Psoas muscle (tissue), 8 donors: ENCODE data around the gene AKAP6. TPM values are rescaled to one million over a fixed set of nuclear protein-coding genes. Genes with fewer than 3 reads are reported as not detected.

Source experiments
- ATAC-seq, 4 donors: fragments of 200-7000 bp; cut with Tn5 transposase; one replicate each; pipeline ENCODE4 v1.9.1; 2020; ENCODE audit warnings: moderate library complexity in 3 of 4, mild to moderate bottlenecking in 2 of 4
- DNase-seq, 2 donors: peaks; one replicate each; pipeline ENCODE4 v3.0.0-alpha.2; 2020
- H3K27ac ChIP-seq: fragments of 200-600 bp; one replicate; pipeline ENCODE4 v1.8.0; 2022
- H3K27me3 ChIP-seq, 3 donors: fragments of 200-600 bp in 1 of 3; one replicate each; pipeline versions ENCODE4 v1.6.1 to v1.8.0; 2013 to 2022; ENCODE audit warnings: low read length in 2 of 3, mild to moderate bottlenecking in 2 of 3, moderate library complexity in 1 of 3; ENCODE audit not compliant: insufficient read depth in 3 of 3
- H3K36me3 ChIP-seq, 2 donors: fragments of 200-600 bp in 1 of 2; one replicate each; pipeline versions ENCODE4 v1.6.1 to v1.8.0; 2013 to 2022; ENCODE audit warnings: low read depth in 1 of 2, mild to moderate bottlenecking in 1 of 2, moderate library complexity in 1 of 2; ENCODE audit not compliant: insufficient read depth in 1 of 2
- H3K4me1 ChIP-seq: fragments of 200-600 bp; one replicate; pipeline ENCODE4 v1.8.0; 2022
- H3K4me3 ChIP-seq: fragments of 200-600 bp; one replicate; pipeline ENCODE4 v1.8.0; 2022; ENCODE audit warnings: mild to moderate bottlenecking
- H3K9me3 ChIP-seq: fragments of 200-600 bp; one replicate; pipeline ENCODE4 v1.8.0; 2022
- WGBS, 3 donors: extraction: QIAGEN DNeasy Blood & Tissue Kit; methylation state at CpG; one replicate each; pipeline versions ENCODE4 v1.1.6 to v1.1.7; 2013; 5-methylcytosine and 5-hydroxymethylcytosine counted together
- intact Hi-C, 2 donors: fragments of 100-400 bp; cut with DNase I; formaldehyde crosslinking; loops; one replicate each; pipeline versions ENCODE4 v1.11.0 to v1.14.2; 2022
- polyA plus RNA-seq, 3 donors: library from polyadenylated mRNA; stranded (reverse); fragments of 200-250 nt; gene quantifications; one replicate each; pipeline ENCODE4 v1.2.3, GENCODE V29; 2013
- total RNA-seq, 4 donors: library from RNA; stranded (reverse); fragmentation: NEBNext Ultra II Directional in 2 of 4; extraction: Animal tissue kit (Norgen Biotek cat#: 25700) in 2 of 4; gene quantifications; one replicate each; pipeline versions ENCODE4 v1.2.1 to v1.2.4, GENCODE V29; 2021 to 2023
- TF ChIP-seq, protein P1 (sequence below): fragments of 200-600 bp; IDR thresholded peaks from one replicate; pipeline ENCODE4 v1.8.0; 2022; ENCODE audit warnings: antibody characterized with exemption
- donor health status: healthy with polysubstance abuse.
- donor health status: DM: no; HTN: no; CAD: no; lungs with moderate emphysema.
- donor health status: Bipolar disorder and iron deficiency.
- donor health status: healthy.
- donor health status: DM: yes; HTN: yes; CAD: no.
- donor health status: DM: no; HTN: no; CAD: no.
- donor health status: DM: no; HTN: no; CAD: no.
- donor health status: DM: yes; HTN: yes; CAD: no.

AKAP6 gene
- total and polyA plus RNA-seq, 7 donors = 9.1 to 173 (median 113) TPM

DNA sequence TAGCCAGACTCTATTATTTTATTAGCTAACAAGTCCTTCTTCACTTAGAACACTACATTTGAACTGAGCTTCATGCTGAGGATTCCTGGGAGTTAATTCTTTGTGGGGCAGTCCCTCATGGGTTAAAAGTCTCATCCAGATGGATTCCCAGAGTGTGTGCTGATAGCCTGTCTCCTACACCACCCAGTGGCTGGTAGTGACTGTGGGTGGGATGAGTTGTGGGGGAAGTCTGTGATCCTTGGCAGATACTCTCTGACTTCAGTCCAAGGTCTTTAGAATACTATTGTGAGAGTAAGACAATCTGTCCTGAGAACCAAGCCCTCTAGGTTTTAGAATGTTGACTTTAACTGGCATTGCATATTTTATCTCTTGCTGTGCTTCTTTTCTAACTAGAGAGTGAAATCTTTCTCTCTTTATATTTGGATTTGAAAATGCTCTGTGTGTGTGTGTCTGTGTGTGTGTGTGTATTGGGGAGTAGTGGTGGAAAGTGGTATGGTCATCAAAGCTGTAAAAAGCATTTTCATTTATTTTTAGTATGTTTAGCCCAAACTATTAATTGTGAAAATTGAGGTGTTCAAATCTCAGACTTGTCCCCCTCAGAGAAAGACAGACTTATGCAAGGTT, 37.3 kb downstream of the AKAP6 start:
- H3K4me3 ChIP-seq = no peak overlapping the region
- H3K27ac ChIP-seq = no peak overlapping the region
- TF ChIP-seq, protein P1, sequence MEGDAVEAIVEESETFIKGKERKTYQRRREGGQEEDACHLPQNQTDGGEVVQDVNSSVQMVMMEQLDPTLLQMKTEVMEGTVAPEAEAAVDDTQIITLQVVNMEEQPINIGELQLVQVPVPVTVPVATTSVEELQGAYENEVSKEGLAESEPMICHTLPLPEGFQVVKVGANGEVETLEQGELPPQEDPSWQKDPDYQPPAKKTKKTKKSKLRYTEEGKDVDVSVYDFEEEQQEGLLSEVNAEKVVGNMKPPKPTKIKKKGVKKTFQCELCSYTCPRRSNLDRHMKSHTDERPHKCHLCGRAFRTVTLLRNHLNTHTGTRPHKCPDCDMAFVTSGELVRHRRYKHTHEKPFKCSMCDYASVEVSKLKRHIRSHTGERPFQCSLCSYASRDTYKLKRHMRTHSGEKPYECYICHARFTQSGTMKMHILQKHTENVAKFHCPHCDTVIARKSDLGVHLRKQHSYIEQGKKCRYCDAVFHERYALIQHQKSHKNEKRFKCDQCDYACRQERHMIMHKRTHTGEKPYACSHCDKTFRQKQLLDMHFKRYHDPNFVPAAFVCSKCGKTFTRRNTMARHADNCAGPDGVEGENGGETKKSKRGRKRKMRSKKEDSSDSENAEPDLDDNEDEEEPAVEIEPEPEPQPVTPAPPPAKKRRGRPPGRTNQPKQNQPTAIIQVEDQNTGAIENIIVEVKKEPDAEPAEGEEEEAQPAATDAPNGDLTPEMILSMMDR = no peak
- peaks cover 4% of the 10 kb centered on the region for H3K4me1 ChIP-seq
- no peak for DNase-seq
- intact Hi-C loops = no loop called here
- H3K27me3 ChIP-seq = no peaks in the 10 kb centered on the region
- H3K9me3 ChIP-seq = no peaks in the 10 kb centered on the region
- no peaks in the 10 kb centered on the region for H3K36me3 ChIP-seq
- peak; percentile 46 to 84 (median 73) for ATAC-seq

DNA sequence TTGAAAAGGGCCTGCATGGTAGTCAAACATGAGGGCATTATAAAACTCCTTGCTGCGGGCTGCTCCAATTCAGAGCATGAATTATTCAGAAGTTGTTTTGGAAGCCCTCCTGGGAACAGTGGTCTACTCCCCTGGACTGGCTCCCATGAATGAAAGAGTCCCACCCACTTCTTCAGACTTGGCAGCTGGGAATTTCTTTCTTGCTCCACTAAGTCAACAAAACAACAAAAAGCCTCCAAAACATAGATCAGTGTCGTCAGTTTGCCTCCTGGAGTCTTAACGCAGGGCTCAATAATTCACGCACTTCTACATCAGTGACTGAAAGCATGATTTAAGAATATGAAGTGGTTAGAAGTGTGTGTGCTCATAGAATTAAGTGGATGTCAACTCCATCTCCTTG, 37.9 kb downstream of the AKAP6 start:
- no peaks in the 10 kb centered on the region for H3K9me3 ChIP-seq
- H3K36me3 ChIP-seq = no peaks in the 10 kb centered on the region
- no peak overlapping the region for H3K4me3 ChIP-seq
- ATAC-seq (peak in 1 of 4 donors; percentile 12), DNase-seq (no peak)
- 59 to 70% (median 66%) methylated on average over 4 of the region's 4 CpGs for WGBS, 3 donors
- intact Hi-C loops = no loop called here
- H3K27ac ChIP-seq = no peak overlapping the region
- no peaks in the 10 kb centered on the region for H3K27me3 ChIP-seq
- TF ChIP-seq, protein P1 = no peak
- H3K4me1 ChIP-seq = peaks cover 4% of the 10 kb centered on the region

DNA sequence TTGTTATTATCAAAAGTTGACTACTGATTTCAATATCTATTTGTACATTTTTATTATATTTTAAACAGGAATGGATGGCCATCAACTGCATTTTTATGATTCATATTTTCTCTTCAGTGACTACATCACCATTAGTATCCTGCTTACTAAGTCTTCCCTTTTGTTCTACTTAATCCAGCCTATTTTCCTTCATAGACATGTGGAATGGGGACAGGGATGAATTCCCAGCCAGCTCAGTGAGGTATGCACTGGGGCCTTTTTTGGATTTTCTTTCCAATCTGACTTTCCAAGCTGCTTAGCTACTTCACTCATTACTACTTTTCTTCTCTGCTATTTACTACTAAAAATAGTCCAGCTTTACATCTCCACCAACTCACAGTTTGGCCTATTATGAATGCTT, 38.4 kb downstream of the AKAP6 start:
- H3K9me3 ChIP-seq = no peaks in the 10 kb centered on the region
- TF ChIP-seq, protein P1 = no peak
- DNase-seq = no peak
- ATAC-seq = no peak
- no peak overlapping the region for H3K4me3 ChIP-seq
- H3K27me3 ChIP-seq = no peaks in the 10 kb centered on the region
- H3K27ac ChIP-seq = no peak overlapping the region
- intact Hi-C loops = no loop called here
- peaks cover 4% of the 10 kb centered on the region for H3K4me1 ChIP-seq
- no peaks in the 10 kb centered on the region for H3K36me3 ChIP-seq

- ATAC-seq = no peak
- H3K27ac ChIP-seq = no peak overlapping the region
- 95 to 99% (median 96%) methylated on average over 3 of the region's 3 CpGs for WGBS, 3 donors
Observed at GRCh38 chr14:32368107-32368506, 39.0 kb downstream of the AKAP6 start.

More at GRCh38 chr14:32368107-32368506, 39.0 kb downstream of the AKAP6 start:
- no peak for DNase-seq
- Histone ChIP-seq H3K27me3 (no peaks in the 10 kb centered on the region), H3K4me1 (peaks cover 4% of the 10 kb centered on the region), H3K9me3 (no peaks in the 10 kb centered on the region), H3K36me3 (no peaks in the 10 kb centered on the region), H3K4me3 (no peak overlapping the region)
- TF ChIP-seq, protein P1 = no peak
- intact Hi-C loops = no loop called here
